ENCODE data around the gene CARNS1. TPM values are rescaled to one million over a fixed set of nuclear protein-coding genes. Genes with fewer than 3 reads are reported as not detected.

CARNS1 gene
- total and polyA plus RNA-seq, 2 experiments from 2014 or later, result 0.38 to 0.43 TPM

GRCh38 chr11:67452141-67452952 lies 36.9 kb downstream of the CARNS1 start, which contains the start of gene GPR152:
GPR152 (minus strand) TSS chr11:67452729; CDS start chr11:67452724, 5 bp downstream.
- Histone ChIP-seq H3K4me3 (no peak within 1 kb of the TSS), H3K36me3 (ENCODE audit: low read depth) (no peaks in the 10 kb centered on the region), H3K9ac (no peak within 1 kb of the TSS), H2AFZ (no peak within 1 kb of the TSS), H3K27me3 (replicated peaks; ENCODE audit: insufficient read depth) (no peaks in the 10 kb centered on the region), H3K79me2 (ENCODE audit: insufficient read depth) (no peaks in the 10 kb centered on the region), H3K9me3 (ENCODE audit: low read depth) (no peaks in the 10 kb centered on the region), H4K20me1 (ENCODE audit: insufficient read depth) (no peaks in the 10 kb centered on the region), H3K4me1 (ENCODE audit: insufficient read depth) (no peaks in the 10 kb centered on the region), H3F3A (ENCODE audit: insufficient read depth) (no peaks in the 10 kb centered on the region), H3K9me2 (ENCODE audit: insufficient read depth) (no peaks in the 10 kb centered on the region), H3K4me2 (ENCODE audit: unreplicated experiment) (no peak within 1 kb of the TSS), H3K27ac (no peak within 1 kb of the TSS)
- 79 to 81% methylated on average over 33 of the region's 33 CpGs for WGBS, 2 experiments (ENCODE audit: low coverage in 1 of 2, low lambda C conversion rate in 2 of 2, missing lambda C conversion rate in 2 of 2)
- in situ Hi-C loops (cut with MboI), result no loop called here
- DNase-seq, result no peak
- TF ChIP-seq EZH2 (IDR thresholded peaks at IDR 0.05; ENCODE audit: insufficient read depth, poor library complexity, severe bottlenecking), result no peak
- TF ChIP-seq EZH2phosphoT487 (IDR thresholded peaks at IDR 0.05; ENCODE audit: insufficient read depth, low read depth), result no peak

GRCh38 chr11:67453816-67454732 lies 38.6 kb downstream of the CARNS1 start:
- Histone ChIP-seq H3K36me3 (ENCODE audit: low read depth) (no peaks in the 10 kb centered on the region), H3K79me2 (ENCODE audit: insufficient read depth) (no peaks in the 10 kb centered on the region), H3F3A (ENCODE audit: insufficient read depth) (no peaks in the 10 kb centered on the region), H3K4me3 (no peak overlapping the region), H3K9ac (no peak overlapping the region), H2AFZ (no peak overlapping the region), H3K27me3 (replicated peaks; ENCODE audit: insufficient read depth) (no peaks in the 10 kb centered on the region), H3K4me1 (ENCODE audit: insufficient read depth) (no peaks in the 10 kb centered on the region), H3K4me2 (ENCODE audit: unreplicated experiment) (no peak overlapping the region), H3K9me2 (ENCODE audit: insufficient read depth) (no peaks in the 10 kb centered on the region), H4K20me1 (ENCODE audit: insufficient read depth) (no peaks in the 10 kb centered on the region), H3K9me3 (ENCODE audit: low read depth) (no peaks in the 10 kb centered on the region), H3K27ac (no peak overlapping the region)
- 70 to 71% methylated on average over 18 to 21 of the region's 21 CpGs for WGBS, 2 experiments (ENCODE audit: low coverage in 1 of 2, low lambda C conversion rate in 2 of 2, missing lambda C conversion rate in 2 of 2)
- in situ Hi-C loops (cut with MboI), result no loop called here
- TF ChIP-seq EZH2phosphoT487 (IDR thresholded peaks at IDR 0.05; ENCODE audit: insufficient read depth, low read depth), result no peak
- no peak for TF ChIP-seq EZH2 (IDR thresholded peaks at IDR 0.05; ENCODE audit: insufficient read depth, poor library complexity, severe bottlenecking)
- DNase-seq, result no peak

GRCh38 chr11:67455054-67455453 lies 39.6 kb downstream of the CARNS1 start, which contains the start of gene CABP4:
CABP4 (plus strand) TSS chr11:67455354; CDS start chr11:67455424, 70 bp downstream.
- WGBS, 2 experiments (ENCODE audit: low coverage in 1 of 2, low lambda C conversion rate in 2 of 2, missing lambda C conversion rate in 2 of 2), result 61 to 71% methylated on average over 3 of the region's 3 CpGs
- Histone ChIP-seq H3K27ac (no peak within 1 kb of the TSS), H3F3A (ENCODE audit: insufficient read depth) (no peaks in the 10 kb centered on the region), H3K9me3 (ENCODE audit: low read depth) (no peaks in the 10 kb centered on the region), H2AFZ (no peak within 1 kb of the TSS), H3K4me1 (ENCODE audit: insufficient read depth) (no peaks in the 10 kb centered on the region), H3K4me2 (ENCODE audit: unreplicated experiment) (no peak within 1 kb of the TSS), H3K36me3 (ENCODE audit: low read depth) (no peaks in the 10 kb centered on the region), H3K4me3 (no peak within 1 kb of the TSS), H4K20me1 (ENCODE audit: insufficient read depth) (no peaks in the 10 kb centered on the region), H3K9me2 (ENCODE audit: insufficient read depth) (no peaks in the 10 kb centered on the region), H3K9ac (no peak within 1 kb of the TSS), H3K79me2 (ENCODE audit: insufficient read depth) (no peaks in the 10 kb centered on the region), H3K27me3 (replicated peaks; ENCODE audit: insufficient read depth) (no peaks in the 10 kb centered on the region)
- in situ Hi-C loops (cut with MboI), result no loop called here
- TF ChIP-seq EZH2phosphoT487 (IDR thresholded peaks at IDR 0.05; ENCODE audit: insufficient read depth, low read depth) (no peak), EZH2 (IDR thresholded peaks at IDR 0.05; ENCODE audit: insufficient read depth, poor library complexity, severe bottlenecking) (no peak)
- no peak for DNase-seq

- in situ Hi-C loops (cut with MboI), result no loop called here
- no peak overlapping the region for H3K4me3 ChIP-seq
- WGBS, 2 experiments (ENCODE audit: low coverage in 1 of 2, low lambda C conversion rate in 2 of 2, missing lambda C conversion rate in 2 of 2), result 72 to 76% methylated on average over 23 of the region's 25 CpGs
Observed at GRCh38 chr11:67456068-67456705, 40.7 kb downstream of the CARNS1 start.

More at GRCh38 chr11:67456068-67456705, 40.7 kb downstream of the CARNS1 start:
- Histone ChIP-seq H3F3A (ENCODE audit: insufficient read depth) (no peaks in the 10 kb centered on the region), H4K20me1 (ENCODE audit: insufficient read depth) (no peaks in the 10 kb centered on the region), H3K9ac (no peak overlapping the region), H3K27ac (no peak overlapping the region), H3K4me1 (ENCODE audit: insufficient read depth) (no peaks in the 10 kb centered on the region), H3K9me3 (ENCODE audit: low read depth) (no peaks in the 10 kb centered on the region), H3K9me2 (ENCODE audit: insufficient read depth) (no peaks in the 10 kb centered on the region), H2AFZ (no peak overlapping the region), H3K27me3 (replicated peaks; ENCODE audit: insufficient read depth) (no peaks in the 10 kb centered on the region), H3K36me3 (ENCODE audit: low read depth) (no peaks in the 10 kb centered on the region), H3K79me2 (ENCODE audit: insufficient read depth) (no peaks in the 10 kb centered on the region), H3K4me2 (ENCODE audit: unreplicated experiment) (no peak overlapping the region)
- TF ChIP-seq EZH2phosphoT487 (IDR thresholded peaks at IDR 0.05; ENCODE audit: insufficient read depth, low read depth) (no peak), EZH2 (IDR thresholded peaks at IDR 0.05; ENCODE audit: insufficient read depth, poor library complexity, severe bottlenecking) (no peak)
- no peak for DNase-seq
